Testis (tissue), 2 donors: ENCODE measurements around the gene CLOCK.

Experiments used
- CTCF ChIP-seq, 3 experiments: fragments of 450-650 bp in 2 of 3; fragments of 200-600 bp in 1 of 3; sonication (generic) in 1 of 3; IDR thresholded peaks; one replicate each; pipeline ENCODE4 v1.5.1; 2016 to 2019; ENCODE audit warnings: antibody characterized with exemption in 3 of 3, mild to moderate bottlenecking in 2 of 3, moderate library complexity in 1 of 3
- POLR2A ChIP-seq: fragments of 450-650 bp; IDR thresholded peaks from one replicate; pipeline ENCODE4 v1.6.1; 2017; ENCODE audit warnings: antibody characterized with exemption, mild to moderate bottlenecking, moderate library complexity

GRCh38 chr4:55378617-55379467 is 167.9 kb downstream of the CLOCK start:
- TF ChIP-seq POLR2A (no peak), CTCF (IDR thresholded peaks at IDR 0.05) (no peak)
